Spinal cord (tissue), 10 donors: Measurements from ENCODE around the gene KCNQ1. TPM values are rescaled to one million over a fixed set of nuclear protein-coding genes. Genes with fewer than 3 reads are reported as not detected.

Experiments
- DNase-seq, 6 donors: peaks; one replicate each; pipeline versions ENCODE4 v3.0.0 to v3.0.0-alpha.2; 2013 to 2015; ENCODE audit warnings: low spot score in 6 of 6, low read depth in 4 of 6
- H3K27ac ChIP-seq: one replicate; pipeline ENCODE4 v1.5.1; 2013; ENCODE audit warnings: low read depth, low read length, control low read depth
- H3K27me3 ChIP-seq: one replicate; pipeline ENCODE4 v1.6.1; 2013; ENCODE audit warnings: low read length; ENCODE audit not compliant: control insufficient read depth, insufficient read depth
- H3K36me3 ChIP-seq: one replicate; pipeline ENCODE4 v1.6.1; 2013; ENCODE audit warnings: low read length; ENCODE audit not compliant: control insufficient read depth, insufficient read depth
- H3K4me1 ChIP-seq: one replicate; pipeline ENCODE4 v1.6.1; 2013; ENCODE audit warnings: low read length; ENCODE audit not compliant: control insufficient read depth, insufficient read depth
- H3K4me3 ChIP-seq: one replicate; pipeline ENCODE4 v1.5.1; 2013; ENCODE audit warnings: low read depth, low read length, control low read depth
- H3K9me3 ChIP-seq: one replicate; pipeline ENCODE4 v1.6.1; 2013; ENCODE audit warnings: low read length; ENCODE audit not compliant: control insufficient read depth, insufficient read depth
- WGBS: methylation state at CpG from one replicate; pipeline ENCODE4 v1.1.5; 2013; ENCODE audit warnings: missing lambda C conversion rate; ENCODE audit not compliant: insufficient coverage; 5-methylcytosine and 5-hydroxymethylcytosine counted together
- polyA plus RNA-seq, 2 donors: library from polyadenylated mRNA; unstranded; fragments of 120-200 nt; gene quantifications; one replicate each; pipeline ENCODE4 v1.2.1, GENCODE V29; 2013; ENCODE audit not compliant: insufficient read length in 2 of 2
- total RNA-seq, 2 donors: library from RNA; depleted of rRNA in 1 of 2; stranded (reverse); fragments of 120-200 nt in 1 of 2; fragments of >200 nt in 1 of 2; gene quantifications; one replicate each; pipeline versions ENCODE4 v1.2.3 to v1.2.4, GENCODE V29; 2013 to 2014
- donor health status: healthy.

KCNQ1 gene
- total and polyA plus RNA-seq, 4 donors, result 0.83 to 3.1 (median 2.1) TPM

DNA sequence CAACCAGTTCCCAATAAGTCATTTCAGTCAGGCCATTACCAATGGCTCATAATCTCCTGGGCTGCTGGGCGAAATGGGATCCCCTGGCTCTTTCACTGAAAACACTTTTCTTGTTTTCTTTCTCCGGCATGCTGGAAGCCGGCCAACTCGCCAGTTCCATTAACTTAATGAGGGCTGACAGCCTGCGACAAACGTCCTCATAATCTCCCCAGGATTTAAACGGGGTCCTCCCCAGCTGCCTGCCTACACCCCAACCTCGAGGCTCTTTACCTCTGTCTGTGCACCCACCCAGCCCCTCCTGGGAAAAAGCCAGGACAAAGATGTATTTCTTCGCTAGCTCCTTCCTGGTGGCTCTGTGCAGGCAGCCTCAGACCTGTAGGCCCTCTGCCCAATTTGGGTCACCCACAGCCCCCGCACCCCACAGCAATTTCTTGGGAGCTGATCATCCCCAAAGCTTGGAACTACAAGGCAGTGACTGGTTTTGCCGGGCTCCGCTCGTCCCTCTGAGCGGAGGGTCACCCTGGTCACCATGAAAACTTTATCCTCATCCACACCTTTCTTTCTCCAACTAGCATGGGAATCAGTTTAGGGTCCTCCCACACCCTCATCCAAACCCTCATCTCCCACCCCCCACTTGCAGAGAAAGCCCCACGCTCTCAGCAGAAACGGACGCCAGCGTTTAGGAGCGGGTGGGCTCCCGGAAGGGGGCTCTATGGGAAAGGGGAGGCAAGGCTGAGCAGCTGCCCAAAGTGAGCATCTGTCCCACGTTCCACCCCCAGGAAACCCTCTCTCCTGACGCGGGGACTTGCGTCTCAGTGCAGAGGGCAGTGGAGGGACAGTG lies 306.1 kb downstream of the KCNQ1 start:
- Histone ChIP-seq H3K4me3 (no peak overlapping the region), H3K36me3 (no peaks in the 10 kb centered on the region), H3K27me3 (no peaks in the 10 kb centered on the region), H3K9me3 (no peaks in the 10 kb centered on the region), H3K27ac (no peak overlapping the region), H3K4me1 (peaks cover 56% of the 10 kb centered on the region)
- WGBS, result 33% methylated on average over 18 of the region's 24 CpGs
- peak in 3 of 6 donors; percentile 57 to 90 (median 85) for DNase-seq

- Histone ChIP-seq H3K36me3 (no peaks in the 10 kb centered on the region), H3K4me1 (peaks cover 50% of the 10 kb centered on the region), H3K4me3 (no peak overlapping the region), H3K27ac (no peak overlapping the region), H3K9me3 (peaks cover 1% of the 10 kb centered on the region), H3K27me3 (no peaks in the 10 kb centered on the region)
- no peak for DNase-seq
- 74% methylated on average over 24 of the region's 24 CpGs for WGBS
Measured at GRCh38 chr11:2751523-2752203, 306.9 kb downstream of the KCNQ1 start.

- Histone ChIP-seq H3K36me3 (no peaks in the 10 kb centered on the region), H3K4me1 (peaks cover 44% of the 10 kb centered on the region), H3K4me3 (no peak overlapping the region), H3K27ac (no peak overlapping the region), H3K27me3 (no peaks in the 10 kb centered on the region), H3K9me3 (peaks cover 5% of the 10 kb centered on the region)
- WGBS, result 89% methylated on average over 10 of the region's 12 CpGs
- DNase-seq, result no peak
Measured at GRCh38 chr11:2752204-2752770, 307.5 kb downstream of the KCNQ1 start.

GRCh38 chr11:2752923-2753322 lies 308.1 kb downstream of the KCNQ1 start:
- Histone ChIP-seq H3K4me3 (no peak overlapping the region), H3K27me3 (no peaks in the 10 kb centered on the region), H3K36me3 (no peaks in the 10 kb centered on the region), H3K9me3 (peaks cover 6% of the 10 kb centered on the region), H3K27ac (no peak overlapping the region), H3K4me1 (peaks cover 37% of the 10 kb centered on the region)
- WGBS, result 82% methylated on average over 6 of the region's 12 CpGs
- no peak for DNase-seq

DNA sequence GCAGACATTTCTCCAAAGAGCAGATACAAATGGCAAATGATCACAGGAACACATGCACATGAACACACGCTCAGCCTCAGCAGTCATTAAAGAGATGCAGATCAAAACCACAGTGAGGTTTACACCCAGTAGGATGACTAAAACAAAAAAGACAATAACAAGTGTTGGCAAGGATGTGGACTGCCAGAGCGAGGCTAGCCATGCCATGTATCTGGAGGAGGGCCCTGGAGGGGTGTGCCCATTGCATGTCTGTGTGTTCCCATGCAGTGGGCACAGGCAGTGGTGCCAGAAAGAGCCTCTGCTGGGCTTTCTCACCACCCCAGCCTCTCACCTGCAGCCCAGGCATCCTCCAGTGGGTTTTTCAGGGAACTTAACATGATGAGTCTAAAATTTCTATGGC lies 309.2 kb downstream of the KCNQ1 start:
- Histone ChIP-seq H3K4me1 (peaks cover 27% of the 10 kb centered on the region), H3K36me3 (no peaks in the 10 kb centered on the region), H3K4me3 (no peak overlapping the region), H3K27ac (no peak overlapping the region), H3K27me3 (no peaks in the 10 kb centered on the region), H3K9me3 (peaks cover 10% of the 10 kb centered on the region)
- no peak for DNase-seq
- 100% methylated on average over 1 of the region's 2 CpGs for WGBS

GRCh38 chr11:2755071-2755470 lies 310.3 kb downstream of the KCNQ1 start:
- no peaks in the 10 kb centered on the region for H3K36me3 ChIP-seq
- peaks cover 27% of the 10 kb centered on the region for H3K4me1 ChIP-seq
- H3K4me3 ChIP-seq, result no peak overlapping the region
- no CpG with 5 or more reads among the region's 8 CpGs for WGBS
- H3K27ac ChIP-seq, result no peak overlapping the region
- no peak for DNase-seq
- no peaks in the 10 kb centered on the region for H3K27me3 ChIP-seq
- H3K9me3 ChIP-seq, result peaks cover 10% of the 10 kb centered on the region

- 90% methylated on average over 7 of the region's 14 CpGs for WGBS
- Histone ChIP-seq H3K27me3 (no peaks in the 10 kb centered on the region), H3K4me3 (no peak overlapping the region), H3K27ac (no peak overlapping the region), H3K36me3 (no peaks in the 10 kb centered on the region), H3K4me1 (peaks cover 11% of the 10 kb centered on the region), H3K9me3 (peaks cover 10% of the 10 kb centered on the region)
- DNase-seq, result no peak
Measured at GRCh38 chr11:2758751-2759150, 313.9 kb downstream of the KCNQ1 start.

DNA sequence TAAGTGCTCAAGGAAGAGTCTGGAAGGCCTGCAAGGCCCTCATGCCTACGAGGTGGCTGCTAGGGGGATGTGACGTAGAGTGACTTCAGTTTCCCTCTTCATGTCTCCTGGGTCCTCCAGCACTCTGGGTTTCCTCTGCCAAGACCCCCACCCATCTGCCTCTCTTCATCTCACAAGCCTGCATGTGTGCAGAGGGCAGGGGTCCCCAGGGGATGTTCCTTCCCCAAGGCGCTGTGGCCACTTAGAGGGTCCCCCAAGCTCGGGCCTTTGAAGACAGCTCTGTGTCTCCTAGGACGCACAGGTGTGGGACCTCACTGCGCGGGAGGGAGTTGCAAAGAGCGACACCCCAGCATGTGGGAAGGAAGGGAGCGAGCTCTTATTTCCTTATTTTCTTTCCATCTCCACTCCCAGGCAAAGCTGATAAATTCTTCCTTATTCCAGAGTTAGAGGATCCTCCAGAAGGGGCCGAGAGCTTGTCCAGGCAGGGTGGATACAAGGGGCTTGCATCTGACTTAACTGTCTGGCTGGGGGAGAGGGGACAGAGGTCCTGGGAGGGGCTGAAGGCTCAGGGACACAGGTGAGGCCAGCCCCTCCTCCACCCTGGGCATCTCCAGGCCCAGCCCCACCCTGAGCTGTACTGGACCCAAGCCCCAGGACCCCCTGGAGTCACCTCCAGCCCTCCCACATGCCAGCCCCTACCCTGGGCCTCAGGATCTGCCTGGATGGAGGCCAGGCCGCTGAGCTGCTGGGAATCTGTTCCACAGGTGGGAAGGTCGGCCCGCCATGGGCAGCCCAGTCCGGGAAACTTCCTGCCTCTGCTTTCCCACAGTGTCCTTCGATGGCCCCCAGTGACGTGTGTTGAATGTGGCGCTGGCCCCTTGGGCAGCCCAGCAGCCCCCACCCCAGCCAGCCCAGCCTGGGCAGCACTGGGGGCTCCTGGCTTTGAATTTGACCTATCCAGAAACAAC lies 314.7 kb downstream of the KCNQ1 start:
- Histone ChIP-seq H3K27ac (no peak overlapping the region), H3K27me3 (no peaks in the 10 kb centered on the region), H3K9me3 (peaks cover 10% of the 10 kb centered on the region), H3K36me3 (no peaks in the 10 kb centered on the region), H3K4me3 (no peak overlapping the region), H3K4me1 (peaks cover 11% of the 10 kb centered on the region)
- DNase-seq, result no peak
- WGBS, result 70% methylated on average over 10 of the region's 17 CpGs
